Measurements from ENCODE around the gene FSTL3.

The FSTL3 gene

DNA sequence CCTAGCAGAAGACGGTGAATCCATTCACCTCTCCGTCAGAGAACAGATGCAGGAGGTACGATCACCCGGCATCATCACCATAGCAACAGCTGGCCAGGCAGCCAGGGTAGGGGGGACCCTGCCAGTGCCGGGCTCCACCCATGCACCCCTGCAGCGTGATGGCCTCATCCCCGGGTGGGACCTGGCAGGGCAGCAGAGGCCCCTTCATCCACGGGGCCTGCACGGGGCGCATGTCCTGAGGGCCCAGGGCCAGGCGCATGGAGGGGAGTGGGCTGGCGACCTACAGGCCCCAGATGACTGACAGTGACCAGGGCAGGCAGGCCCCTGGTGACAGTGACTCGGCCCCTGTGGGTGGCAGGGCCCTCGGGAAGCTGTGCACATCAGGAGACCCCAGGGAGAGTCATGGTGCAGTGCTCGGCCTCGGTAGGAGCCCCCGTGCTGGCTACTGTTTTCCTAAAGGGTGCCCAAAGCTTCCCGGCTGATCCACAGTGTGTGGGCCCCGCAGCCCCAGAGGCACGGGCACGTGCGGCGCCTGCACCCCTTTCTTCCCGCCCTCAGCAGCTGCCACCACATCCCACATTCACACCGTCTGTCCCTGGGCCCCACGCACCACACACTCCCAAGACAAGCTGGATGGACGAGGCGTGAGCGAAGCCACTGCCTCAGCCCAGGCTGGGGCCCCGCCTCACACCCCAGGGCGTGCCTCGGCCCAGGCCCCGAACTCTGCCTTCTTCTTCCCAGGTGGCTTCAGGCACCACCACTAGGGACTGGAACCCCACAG is 17.9 kb upstream of the FSTL3 start:
- TF ChIP-seq, protein P1, sequence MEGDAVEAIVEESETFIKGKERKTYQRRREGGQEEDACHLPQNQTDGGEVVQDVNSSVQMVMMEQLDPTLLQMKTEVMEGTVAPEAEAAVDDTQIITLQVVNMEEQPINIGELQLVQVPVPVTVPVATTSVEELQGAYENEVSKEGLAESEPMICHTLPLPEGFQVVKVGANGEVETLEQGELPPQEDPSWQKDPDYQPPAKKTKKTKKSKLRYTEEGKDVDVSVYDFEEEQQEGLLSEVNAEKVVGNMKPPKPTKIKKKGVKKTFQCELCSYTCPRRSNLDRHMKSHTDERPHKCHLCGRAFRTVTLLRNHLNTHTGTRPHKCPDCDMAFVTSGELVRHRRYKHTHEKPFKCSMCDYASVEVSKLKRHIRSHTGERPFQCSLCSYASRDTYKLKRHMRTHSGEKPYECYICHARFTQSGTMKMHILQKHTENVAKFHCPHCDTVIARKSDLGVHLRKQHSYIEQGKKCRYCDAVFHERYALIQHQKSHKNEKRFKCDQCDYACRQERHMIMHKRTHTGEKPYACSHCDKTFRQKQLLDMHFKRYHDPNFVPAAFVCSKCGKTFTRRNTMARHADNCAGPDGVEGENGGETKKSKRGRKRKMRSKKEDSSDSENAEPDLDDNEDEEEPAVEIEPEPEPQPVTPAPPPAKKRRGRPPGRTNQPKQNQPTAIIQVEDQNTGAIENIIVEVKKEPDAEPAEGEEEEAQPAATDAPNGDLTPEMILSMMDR (IDR thresholded peaks at IDR 0.05; ENCODE audit: low read depth, low read length, missing control alignments), result no peak
- peaks cover 25% of the 10 kb centered on the region for H3K36me3 ChIP-seq (replicated peaks)
- DNase-seq, result no peak
- in situ Hi-C loops (cut with HindIII; ENCODE audit: low pct_ligation_motif_present, low sequenced_read_pairs), result no loop called here
- no peak overlapping the region for H3K27ac ChIP-seq
- no peaks in the 10 kb centered on the region for H3K27me3 ChIP-seq (replicated peaks)
- no peak overlapping the region for H3K4me3 ChIP-seq (ENCODE audit: low read depth, low read length)

DNA sequence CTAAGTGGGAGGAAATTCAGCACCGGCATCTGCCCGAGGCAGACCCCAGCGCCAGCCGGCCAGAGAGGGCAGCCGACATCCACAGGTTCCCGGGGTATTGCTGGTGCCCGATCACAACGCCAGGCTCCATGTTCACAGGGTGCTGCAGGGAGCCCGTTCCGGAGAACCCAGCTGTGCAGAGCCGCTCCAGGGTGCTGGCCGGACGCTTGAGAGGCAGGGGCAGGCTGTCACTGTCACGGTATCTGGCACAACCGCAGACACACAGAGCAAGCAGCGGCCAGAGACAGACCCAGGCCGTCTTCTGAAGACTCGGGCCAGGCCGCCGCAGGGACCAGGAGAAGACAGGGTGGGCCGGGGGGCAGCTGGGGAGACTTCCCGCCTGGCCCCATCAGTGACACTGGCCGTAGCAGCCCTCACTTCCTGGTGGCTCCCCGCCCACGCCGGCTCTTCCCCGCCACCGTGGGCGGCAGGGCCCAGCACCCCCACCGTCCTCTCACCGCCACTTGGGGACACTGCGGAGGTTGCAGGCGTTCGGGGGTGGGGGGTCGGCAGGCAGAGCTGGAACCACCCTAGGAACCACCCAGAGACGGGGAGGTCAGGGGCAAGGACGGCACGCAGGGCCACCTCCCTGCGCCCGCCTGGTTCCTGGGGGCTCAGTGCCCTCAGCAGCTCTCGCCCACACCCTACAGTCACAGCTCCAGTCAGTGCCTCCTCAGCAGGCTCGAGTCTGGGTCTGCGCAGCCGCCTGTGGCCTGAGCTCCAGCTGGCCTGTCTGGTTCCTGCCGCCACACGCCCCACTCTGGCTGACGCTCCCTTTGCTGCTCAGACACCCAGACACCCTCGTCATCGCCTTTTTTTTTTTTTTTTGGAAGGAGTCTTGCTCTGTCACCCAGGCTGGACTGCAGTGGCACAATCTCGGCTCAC is 17.0 kb upstream of the FSTL3 start:
- TF ChIP-seq, protein P1 (IDR thresholded peaks at IDR 0.05; ENCODE audit: low read depth, low read length, missing control alignments), result no peak
- in situ Hi-C loops (cut with HindIII; ENCODE audit: low pct_ligation_motif_present, low sequenced_read_pairs), result no loop called here
- H3K27ac ChIP-seq, result peak overlapping the region; percentile 50
- H3K4me3 ChIP-seq (ENCODE audit: low read depth, low read length), result no peak overlapping the region
- no peaks in the 10 kb centered on the region for H3K27me3 ChIP-seq (replicated peaks)
- peaks cover 16% of the 10 kb centered on the region for H3K36me3 ChIP-seq (replicated peaks)
- peak; percentile 35 for DNase-seq

DNA sequence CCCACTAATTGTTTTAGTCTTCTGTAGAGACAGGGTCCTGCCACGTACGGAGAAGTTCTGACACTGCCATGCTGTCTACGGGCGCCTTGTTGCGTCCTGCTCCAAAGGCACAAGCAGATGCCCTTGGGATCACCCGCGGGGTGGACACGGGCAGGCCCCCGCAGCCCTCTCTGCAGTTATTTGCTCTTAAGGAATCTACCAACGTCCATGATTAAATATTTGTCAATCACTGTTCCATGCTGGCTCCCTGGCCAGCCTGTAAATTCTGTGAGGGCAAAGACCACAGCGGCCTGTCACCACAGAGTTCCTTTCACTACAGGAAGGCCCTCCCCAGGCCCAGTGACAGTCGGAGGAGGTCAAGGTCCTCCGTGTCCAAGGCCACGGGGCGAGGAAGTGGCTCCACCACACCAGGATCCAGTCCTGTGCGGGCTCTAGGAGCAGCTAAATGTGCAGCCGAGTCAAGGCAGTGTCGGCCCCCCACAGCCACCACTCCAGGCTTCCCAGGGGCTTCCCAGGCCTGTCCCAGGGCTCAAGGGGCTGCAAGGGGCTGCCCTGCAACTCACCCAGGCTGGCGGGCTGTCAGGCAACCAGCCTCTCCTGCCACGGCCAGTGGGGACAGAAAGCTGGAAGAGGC is 15.3 kb upstream of the FSTL3 start:
- peak overlapping the region; percentile 87 for H3K27ac ChIP-seq
- H3K27me3 ChIP-seq (replicated peaks), result no peaks in the 10 kb centered on the region
- no peak for DNase-seq
- TF ChIP-seq, protein P1 (IDR thresholded peaks at IDR 0.05; ENCODE audit: low read depth, low read length, missing control alignments), result no peak
- peaks cover 14% of the 10 kb centered on the region for H3K36me3 ChIP-seq (replicated peaks)
- in situ Hi-C loops (cut with HindIII; ENCODE audit: low pct_ligation_motif_present, low sequenced_read_pairs), result no loop called here
- peak overlapping the region; percentile 88 for H3K4me3 ChIP-seq (ENCODE audit: low read depth, low read length)

DNA sequence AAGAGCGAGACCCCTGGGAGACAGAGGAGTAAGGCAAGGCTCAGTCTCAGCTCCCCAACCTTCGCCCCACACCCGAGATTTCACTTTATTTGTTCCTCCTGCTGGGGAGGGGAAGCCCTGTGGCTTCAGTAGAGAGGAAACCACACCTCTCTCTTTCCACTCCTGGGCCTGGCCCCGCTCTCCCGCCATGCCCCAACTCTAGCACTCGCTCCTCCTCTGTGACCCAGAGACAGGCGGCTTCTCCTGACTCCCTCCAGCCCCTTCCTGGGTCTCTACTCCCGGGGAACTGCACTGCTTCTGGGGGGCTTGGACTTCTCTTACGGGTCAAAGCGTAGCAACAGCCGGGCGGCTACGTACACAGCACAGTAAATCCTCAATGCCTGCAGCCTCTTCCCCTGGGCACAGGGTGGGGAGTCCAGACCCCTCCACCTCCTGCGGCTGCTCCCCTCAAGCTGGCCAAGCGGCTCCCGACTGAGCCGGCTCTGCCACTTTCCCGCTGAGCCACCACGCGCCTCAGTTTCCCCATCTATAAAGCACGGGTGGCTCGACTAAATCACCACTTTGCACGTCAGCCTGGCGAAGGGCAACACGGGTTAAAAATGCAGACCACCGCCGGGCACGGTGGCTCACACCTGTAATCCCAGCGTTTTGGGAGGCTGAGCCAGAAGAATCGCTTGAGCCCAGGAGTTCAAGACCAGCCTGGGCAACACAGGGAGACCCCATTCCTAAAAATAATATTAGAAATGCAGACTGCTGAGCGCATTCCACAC is 14.6 kb upstream of the FSTL3 start:
- Histone ChIP-seq H3K27ac (peak overlapping the region; percentile 87), H3K4me3 (ENCODE audit: low read depth, low read length) (peak overlapping the region; percentile 88), H3K27me3 (replicated peaks) (no peaks in the 10 kb centered on the region), H3K36me3 (replicated peaks) (peaks cover 10% of the 10 kb centered on the region)
- DNase-seq, result no peak
- in situ Hi-C loops (cut with HindIII; ENCODE audit: low pct_ligation_motif_present, low sequenced_read_pairs), result no loop called here
- TF ChIP-seq, protein P1 (IDR thresholded peaks at IDR 0.05; ENCODE audit: low read depth, low read length, missing control alignments), result no peak

DNA sequence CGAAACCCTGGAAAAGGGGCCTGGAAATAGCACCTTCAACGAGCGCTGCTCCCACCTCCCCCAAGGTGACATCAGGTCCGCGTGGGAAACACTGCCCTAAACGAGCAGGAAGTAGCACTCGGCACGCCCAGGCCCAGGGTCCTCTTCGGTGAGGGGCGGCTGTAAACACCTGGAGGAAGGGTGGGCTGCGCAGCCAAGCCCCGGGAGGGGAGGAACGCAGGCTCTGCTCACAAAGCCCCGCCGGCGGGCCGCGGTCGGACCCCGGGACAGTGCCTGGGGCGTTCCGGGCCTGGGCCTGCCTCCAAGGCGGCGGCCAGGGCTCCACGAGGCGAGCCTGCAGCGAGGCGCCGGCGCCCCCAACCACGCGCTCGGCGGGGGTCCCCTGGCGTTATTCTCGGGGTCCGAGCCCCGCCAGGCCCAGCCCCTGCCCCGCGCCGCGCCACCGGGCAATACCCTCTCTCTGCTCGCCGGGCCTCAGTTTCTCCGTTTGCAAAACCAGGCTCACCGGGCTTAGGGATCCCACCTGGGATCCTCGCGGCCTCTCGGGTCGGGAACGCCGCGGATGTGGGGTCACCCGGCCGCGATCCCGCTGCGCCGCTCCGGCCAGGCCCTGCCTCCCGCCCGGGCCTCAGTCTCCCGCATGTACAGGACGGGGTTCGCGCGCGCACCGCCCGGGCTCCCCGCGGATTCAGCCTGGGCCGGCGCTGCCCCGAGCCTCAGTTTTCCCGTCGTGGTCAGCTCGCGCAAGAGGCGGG is 13.8 kb upstream of the FSTL3 start:
- no peak for DNase-seq
- H3K27me3 ChIP-seq (replicated peaks), result no peaks in the 10 kb centered on the region
- peak overlapping the region; percentile 88 for H3K4me3 ChIP-seq (ENCODE audit: low read depth, low read length)
- TF ChIP-seq, protein P1 (IDR thresholded peaks at IDR 0.05; ENCODE audit: low read depth, low read length, missing control alignments), result no peak
- peaks cover 6% of the 10 kb centered on the region for H3K36me3 ChIP-seq (replicated peaks)
- H3K27ac ChIP-seq, result peak overlapping the region; percentile 87
- in situ Hi-C loops (cut with HindIII; ENCODE audit: low pct_ligation_motif_present, low sequenced_read_pairs), result no loop called here

Data from brain microvascular endothelial cell (primary cell).